ENCODE data around the gene RBM42.

Gene RBM42

DNA sequence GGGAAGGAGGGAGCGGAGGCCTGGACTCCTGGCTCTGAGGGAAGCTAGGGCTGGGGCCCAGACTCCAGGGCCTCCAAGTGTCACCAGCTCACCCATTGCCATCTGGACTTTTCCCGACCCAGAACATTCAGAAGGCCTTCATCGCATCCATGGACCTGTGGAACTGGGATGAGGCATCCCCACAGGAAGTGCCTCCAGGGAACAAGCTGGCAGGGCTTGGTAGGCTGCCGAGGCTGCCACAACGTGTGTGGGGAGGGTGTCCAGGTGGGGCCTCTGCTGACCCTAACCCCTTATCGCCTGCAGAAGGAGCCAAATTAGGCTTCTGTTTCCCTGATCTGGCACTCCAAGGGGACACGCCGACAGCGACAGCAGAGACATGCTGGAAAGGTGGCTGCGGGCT lies 13.5 kb downstream of the RBM42 start:
- Histone ChIP-seq H3F3A (ENCODE audit: control insufficient read depth, insufficient read depth) (peaks cover 13% of the 10 kb centered on the region), H3K4me3 (ENCODE audit: low read length) (peak overlapping the region; percentile 81; the same call in 1 of the 2 replicates), H3K4me1 (ENCODE audit: control insufficient read depth, low read length) (peaks cover 45% of the 10 kb centered on the region), H3K27me3 (ENCODE audit: control insufficient read depth, low read length) (no peaks in the 10 kb centered on the region), H3K4me2 (ENCODE audit: low read length) (peak overlapping the region; percentile 92), H3K9me2 (replicated peaks; ENCODE audit: control insufficient read depth, low read length) (no peaks in the 10 kb centered on the region), H3K9me3 (ENCODE audit: control insufficient read depth, insufficient read depth, low read length) (no peaks in the 10 kb centered on the region), H3K79me2 (ENCODE audit: control insufficient read depth, low read length) (no peaks in the 10 kb centered on the region), H3K36me3 (ENCODE audit: control insufficient read depth, low read length) (peaks cover 10% of the 10 kb centered on the region), H3K27ac (ENCODE audit: low read depth, low read length) (no peak overlapping the region), H4K20me1 (ENCODE audit: control insufficient read depth, insufficient read depth, low read depth, low read length) (no peaks in the 10 kb centered on the region)
- TF ChIP-seq EZH2phosphoT487 (IDR thresholded peaks at IDR 0.05; ENCODE audit: borderline replicate concordance, low read length) = no peak
- TF ChIP-seq, protein P1, sequence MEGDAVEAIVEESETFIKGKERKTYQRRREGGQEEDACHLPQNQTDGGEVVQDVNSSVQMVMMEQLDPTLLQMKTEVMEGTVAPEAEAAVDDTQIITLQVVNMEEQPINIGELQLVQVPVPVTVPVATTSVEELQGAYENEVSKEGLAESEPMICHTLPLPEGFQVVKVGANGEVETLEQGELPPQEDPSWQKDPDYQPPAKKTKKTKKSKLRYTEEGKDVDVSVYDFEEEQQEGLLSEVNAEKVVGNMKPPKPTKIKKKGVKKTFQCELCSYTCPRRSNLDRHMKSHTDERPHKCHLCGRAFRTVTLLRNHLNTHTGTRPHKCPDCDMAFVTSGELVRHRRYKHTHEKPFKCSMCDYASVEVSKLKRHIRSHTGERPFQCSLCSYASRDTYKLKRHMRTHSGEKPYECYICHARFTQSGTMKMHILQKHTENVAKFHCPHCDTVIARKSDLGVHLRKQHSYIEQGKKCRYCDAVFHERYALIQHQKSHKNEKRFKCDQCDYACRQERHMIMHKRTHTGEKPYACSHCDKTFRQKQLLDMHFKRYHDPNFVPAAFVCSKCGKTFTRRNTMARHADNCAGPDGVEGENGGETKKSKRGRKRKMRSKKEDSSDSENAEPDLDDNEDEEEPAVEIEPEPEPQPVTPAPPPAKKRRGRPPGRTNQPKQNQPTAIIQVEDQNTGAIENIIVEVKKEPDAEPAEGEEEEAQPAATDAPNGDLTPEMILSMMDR (IDR thresholded peaks at IDR 0.05; ENCODE audit: low read depth, low read length, poor library complexity, severe bottlenecking) = no peak

DNA sequence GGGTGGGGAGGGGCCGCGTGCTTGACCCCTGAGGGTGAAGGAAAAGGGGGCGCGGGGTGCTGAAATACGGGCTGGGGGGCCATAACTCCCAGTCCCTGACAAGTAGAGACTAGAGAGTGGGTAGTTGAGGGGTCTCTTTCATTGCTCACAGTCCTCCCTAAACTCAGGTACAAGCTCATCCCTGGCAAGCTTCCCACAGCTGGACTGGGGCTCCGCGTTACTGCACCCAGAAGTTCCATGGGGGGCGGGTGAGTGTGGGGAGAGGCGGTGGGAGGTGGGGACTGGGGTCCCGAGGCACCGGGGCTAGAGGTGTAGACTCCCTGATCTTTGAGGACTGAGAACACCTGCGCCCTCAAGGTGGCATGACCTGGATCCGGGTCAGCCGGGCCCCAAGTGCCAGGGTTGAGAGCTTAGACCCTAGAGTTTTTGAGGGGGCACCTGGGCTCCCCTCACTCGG lies 14.0 kb downstream of the RBM42 start:
- H3K36me3 ChIP-seq (ENCODE audit: control insufficient read depth, low read length) = peaks cover 5% of the 10 kb centered on the region
- peak overlapping the region; percentile 92 for H3K4me2 ChIP-seq (ENCODE audit: low read length)
- no peaks in the 10 kb centered on the region for H3K9me3 ChIP-seq (ENCODE audit: control insufficient read depth, insufficient read depth, low read length)
- peaks cover 49% of the 10 kb centered on the region for H3K4me1 ChIP-seq (ENCODE audit: control insufficient read depth, low read length)
- H3K79me2 ChIP-seq (ENCODE audit: control insufficient read depth, low read length) = no peaks in the 10 kb centered on the region
- H3K27ac ChIP-seq (ENCODE audit: low read depth, low read length) = no peak overlapping the region
- no peaks in the 10 kb centered on the region for H4K20me1 ChIP-seq (ENCODE audit: control insufficient read depth, insufficient read depth, low read depth, low read length)
- peak overlapping the region; percentile 81 for H3K4me3 ChIP-seq (ENCODE audit: low read length)
- H3K27me3 ChIP-seq (ENCODE audit: control insufficient read depth, low read length) = no peaks in the 10 kb centered on the region
- H3K9me2 ChIP-seq (replicated peaks; ENCODE audit: control insufficient read depth, low read length) = no peaks in the 10 kb centered on the region
- no peak for TF ChIP-seq EZH2phosphoT487 (IDR thresholded peaks at IDR 0.05; ENCODE audit: borderline replicate concordance, low read length)
- H3F3A ChIP-seq (ENCODE audit: control insufficient read depth, insufficient read depth) = peaks cover 13% of the 10 kb centered on the region

DNA sequence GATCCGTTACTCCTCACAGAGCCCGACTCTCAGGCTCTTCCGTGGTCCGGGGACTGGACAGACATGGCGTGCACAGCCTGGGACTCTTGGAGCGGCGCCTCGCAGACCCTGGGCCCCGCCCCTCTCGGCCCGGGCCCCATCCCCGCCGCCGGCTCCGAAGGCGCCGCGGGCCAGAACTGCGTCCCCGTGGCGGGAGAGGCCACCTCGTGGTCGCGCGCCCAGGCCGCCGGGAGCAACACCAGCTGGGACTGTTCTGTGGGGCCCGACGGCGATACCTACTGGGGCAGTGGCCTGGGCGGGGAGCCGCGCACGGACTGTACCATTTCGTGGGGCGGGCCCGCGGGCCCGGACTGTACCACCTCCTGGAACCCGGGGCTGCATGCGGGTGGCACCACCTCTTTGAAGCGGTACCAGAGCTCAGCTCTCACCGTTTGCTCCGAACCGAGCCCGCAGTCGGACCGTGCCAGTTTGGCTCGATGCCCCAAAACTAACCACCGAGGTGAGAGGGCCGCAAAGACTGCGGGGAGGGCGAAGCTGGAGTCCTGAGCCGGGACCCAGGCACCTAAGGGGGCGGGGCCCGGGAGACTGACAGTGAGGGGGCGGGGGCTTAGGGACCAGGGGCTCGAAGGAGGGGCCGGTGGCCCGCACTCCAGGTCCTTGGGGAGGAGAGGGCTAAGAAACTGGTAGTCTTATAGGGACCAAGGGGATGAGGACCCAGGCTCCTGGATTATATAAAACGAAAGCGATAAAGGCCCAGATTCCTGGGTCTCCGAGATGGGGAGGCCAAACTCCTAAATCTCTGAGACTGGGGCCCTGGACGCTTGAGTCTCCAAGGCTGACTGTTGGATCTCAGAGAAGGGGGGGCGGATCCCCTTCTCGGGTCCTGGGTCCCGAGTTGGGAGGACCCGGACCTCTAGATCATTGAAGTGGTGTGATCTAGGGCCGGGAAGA lies 14.7 kb downstream of the RBM42 start:
- H3K9me3 ChIP-seq (ENCODE audit: control insufficient read depth, insufficient read depth, low read length) = no peaks in the 10 kb centered on the region
- no peaks in the 10 kb centered on the region for H3K27me3 ChIP-seq (ENCODE audit: control insufficient read depth, low read length)
- peaks cover 3% of the 10 kb centered on the region for H3K36me3 ChIP-seq (ENCODE audit: control insufficient read depth, low read length)
- TF ChIP-seq EZH2phosphoT487 (IDR thresholded peaks at IDR 0.05; ENCODE audit: borderline replicate concordance, low read length) = no peak
- TF ChIP-seq, protein P1 (IDR thresholded peaks at IDR 0.05; ENCODE audit: low read depth, low read length, poor library complexity, severe bottlenecking) = no peak
- no peaks in the 10 kb centered on the region for H4K20me1 ChIP-seq (ENCODE audit: control insufficient read depth, insufficient read depth, low read depth, low read length)
- H3K79me2 ChIP-seq (ENCODE audit: control insufficient read depth, low read length) = peaks cover 4% of the 10 kb centered on the region
- no peaks in the 10 kb centered on the region for H3K9me2 ChIP-seq (replicated peaks; ENCODE audit: control insufficient read depth, low read length)
- H3K4me2 ChIP-seq (ENCODE audit: low read length) = peak overlapping the region; percentile 92
- H3K27ac ChIP-seq (ENCODE audit: low read depth, low read length) = peak overlapping the region; percentile 34
- H3F3A ChIP-seq (ENCODE audit: control insufficient read depth, insufficient read depth) = peaks cover 13% of the 10 kb centered on the region
- peaks cover 49% of the 10 kb centered on the region for H3K4me1 ChIP-seq (ENCODE audit: control insufficient read depth, low read length)
- peak overlapping the region; percentile 81 for H3K4me3 ChIP-seq (ENCODE audit: low read length)

Measured in DOHH2 (cell line).